C4-2B (cell line): ENCODE results near the gene POLL.
A peak's percentile ranks its signal among the peaks of the same experiment; 100 is the strongest.

Experiments used
- H3K27ac ChIP-seq: fragments of 450-650 bp; 2 replicates; pipeline ENCODE4 v1.5.1; 2017
- CTCF ChIP-seq: fragments of 450-650 bp; conservative IDR thresholded peaks from 2 replicates; pipeline ENCODE4 v1.5.1; 2017; ENCODE audit warnings: mild to moderate bottlenecking
- ZFX ChIP-seq: fragments of 450-650 bp; IDR thresholded peaks from 2 replicates; pipeline ENCODE4 v1.6.1; 2017

Gene POLL

GRCh38 chr10:101550965-101551364 is 37.1 kb downstream of the POLL start:
- H3K27ac ChIP-seq: no peak overlapping the region
- TF ChIP-seq ZFX (no peak), CTCF (no peak)

GRCh38 chr10:101545898-101546297 is 42.2 kb downstream of the POLL start:
- H3K27ac ChIP-seq: no peak overlapping the region
- TF ChIP-seq CTCF: no peak
- TF ChIP-seq ZFX: no peak

GRCh38 chr10:101538446-101538845 is 49.6 kb downstream of the POLL start:
- TF ChIP-seq CTCF (no peak), ZFX (no peak)
- no peak overlapping the region for H3K27ac ChIP-seq

GRCh38 chr10:101536800-101537199 is 51.3 kb downstream of the POLL start:
- peak; percentile 82 for TF ChIP-seq CTCF
- TF ChIP-seq ZFX: no peak
- no peak overlapping the region for H3K27ac ChIP-seq

- TF ChIP-seq ZFX (no peak), CTCF (no peak)
- no peak overlapping the region for H3K27ac ChIP-seq
Observed at GRCh38 chr10:101535949-101536348, 52.1 kb downstream of the POLL start.

GRCh38 chr10:101529725-101530553 is 58.1 kb downstream of the POLL start:
- H3K27ac ChIP-seq: no peak overlapping the region
- no peak for TF ChIP-seq CTCF

GRCh38 chr10:101529207-101529606 is 58.9 kb downstream of the POLL start:
- no peak overlapping the region for H3K27ac ChIP-seq
- TF ChIP-seq ZFX (no peak), CTCF (no peak)
